GM12878 (cell line): ENCODE measurements around the gene STIL. TPM values are rescaled to one million over a fixed set of nuclear protein-coding genes. Genes with fewer than 3 reads are reported as not detected.

ENCODE experiments used
- ATAC-seq: fragments of 200-7000 bp; cut with Tn5 transposase; 3 replicates; pipeline ENCODE4 v1.9.1; 2020; ENCODE audit warnings: mild to moderate bottlenecking, moderate library complexity
- BruUV-seq: library from RNA; stranded (reverse); fragments of 400-500 nt; replicated peaks from 2 replicates; lab custom pipeline; 2021; lab: Mats Ljungman, UMichigan
- CTCF ChIA-PET: fragments of 300-600 bp; sonication (Branson Sonifier 250); formaldehyde crosslinking; extraction: SDS; loops from one replicate; lab custom pipeline; 2021; ENCODE audit warnings: inconsistent platforms; lab: Yijun Ruan, JAX
- POLR2A ChIA-PET: fragments of 350-600 bp; formaldehyde crosslinking; extraction: SDS; loops from one replicate; lab custom pipeline; 2021; ENCODE audit warnings: inconsistent platforms; lab: Charles Lee
- RAD21 ChIA-PET: fragments of 300-600 bp; sonication (Branson Sonifier 250); formaldehyde crosslinking; loops from one replicate; lab custom pipeline; 2023; ENCODE audit warnings: antibody characterized with exemption; ENCODE audit not compliant: unreplicated experiment; lab: Charles Lee
- SMC1A ChIA-PET: fragments of 300-600 bp; sonication (Branson Sonifier 250); formaldehyde crosslinking; loops from one replicate; lab custom pipeline; 2023; ENCODE audit not compliant: unreplicated experiment, uncharacterized antibody; lab: Charles Lee
- DNase-seq: peaks from one replicate; pipeline ENCODE4 v3.0.0-alpha.2; 2011; ENCODE audit warnings: low read depth, low spot score
- FAIRE-seq: peaks from 3 replicates; lab custom pipeline; 2011; peaks lifted over from hg19 to GRCh38; lab: Jason Lieb, UNC
- H2AFZ ChIP-seq: 2 replicates; pipeline ENCODE4 v1.6.0; 2011; ENCODE audit warnings: low read depth, low read length, control low read depth; ENCODE audit not compliant: control insufficient read depth
- H3K27ac ChIP-seq: 2 replicates; pipeline ENCODE4 v1.5.1; 2011; ENCODE audit warnings: control low read depth; ENCODE audit not compliant: control insufficient read depth, insufficient read depth
- H3K27me3 ChIP-seq, 2 experiments: replicated peaks in 1 of 2; 2 replicates each; pipeline versions ENCODE4 v1.6.0 to v1.6.1; 2011; ENCODE audit warnings: low read length in 1 of 2; ENCODE audit not compliant: control insufficient read depth in 2 of 2, insufficient read depth in 2 of 2
- H3K36me3 ChIP-seq, 2 experiments: 2 replicates each; pipeline ENCODE4 v1.5.1; 2011; ENCODE audit warnings: low read length in 1 of 2; ENCODE audit not compliant: control insufficient read depth in 2 of 2, insufficient read depth in 2 of 2
- H3K4me1 ChIP-seq: 2 replicates; pipeline ENCODE4 v1.6.1; 2011; ENCODE audit warnings: mild to moderate bottlenecking, low read length, moderate library complexity, mixed read lengths; ENCODE audit not compliant: control insufficient read depth, insufficient read depth
- H3K4me2 ChIP-seq: 2 replicates; pipeline ENCODE4 v1.6.0; 2011; ENCODE audit warnings: control low read depth; ENCODE audit not compliant: control insufficient read depth, insufficient read depth
- H3K4me3 ChIP-seq: fragments of 200-600 bp; sonication (generic); 2 replicates; pipeline ENCODE4 v1.5.1; 2016
- H3K79me2 ChIP-seq: 2 replicates; pipeline ENCODE4 v1.6.0; 2011; ENCODE audit warnings: low read length; ENCODE audit not compliant: control insufficient read depth, insufficient read depth
- H3K9ac ChIP-seq: 2 replicates; pipeline ENCODE4 v1.8.0; 2011; ENCODE audit warnings: low read length, control low read depth, mixed read lengths; ENCODE audit not compliant: control insufficient read depth, insufficient read depth
- H3K9me3 ChIP-seq: replicated peaks from 3 replicates; pipeline ENCODE4 v1.5.1; 2011; ENCODE audit warnings: mild to moderate bottlenecking, low read length; ENCODE audit not compliant: control insufficient read depth, insufficient read depth
- H4K20me1 ChIP-seq: 2 replicates; pipeline ENCODE4 v1.6.0; 2011; ENCODE audit not compliant: control insufficient read depth, insufficient read depth
- BACH1 ChIP-seq: fragments of 450-650 bp; IDR thresholded peaks from 2 replicates; pipeline ENCODE4 v1.6.1; 2017; ENCODE audit warnings: mild to moderate bottlenecking, borderline replicate concordance
- CHD1 ChIP-seq: IDR thresholded peaks from 2 replicates; pipeline ENCODE4 v1.6.1; 2012; ENCODE audit warnings: low read depth, low read length, improper control_type of control experiment
- CHD2 ChIP-seq: IDR thresholded peaks from 2 replicates; pipeline ENCODE4 v1.6.1; 2011; ENCODE audit warnings: low read depth, low read length, improper control_type of control experiment, borderline replicate concordance
- FOXM1 ChIP-seq: IDR thresholded peaks from 2 replicates; pipeline ENCODE4 v1.6.1; 2012; ENCODE audit warnings: low read depth, mild to moderate bottlenecking, inconsistent platforms, low read length, moderate library complexity
- IKZF1 ChIP-seq: fragments of 450-650 bp; conservative IDR thresholded peaks from 2 replicates; pipeline ENCODE4 v1.6.1; 2017; ENCODE audit warnings: antibody characterized with exemption, mild to moderate bottlenecking
- NR2F1 ChIP-seq: fragments of 450-650 bp; conservative IDR thresholded peaks from 2 replicates; pipeline ENCODE4 v1.6.1; 2017; ENCODE audit warnings: mild to moderate bottlenecking
- PML ChIP-seq: IDR thresholded peaks from 2 replicates; pipeline ENCODE4 v1.6.1; 2012; ENCODE audit warnings: low read length, inconsistent platforms
- SMAD1 ChIP-seq: fragments of 450-650 bp; IDR thresholded peaks from 2 replicates; pipeline ENCODE4 v1.6.1; 2018; ENCODE audit warnings: mild to moderate bottlenecking, low read depth; ENCODE audit not compliant: partially characterized antibody
- SPI1 ChIP-seq: IDR thresholded peaks from 2 replicates; pipeline ENCODE4 v1.6.1; 2011; ENCODE audit warnings: low read depth, mild to moderate bottlenecking, low read length, moderate library complexity, borderline replicate concordance; ENCODE audit not compliant: insufficient read depth
- SRF ChIP-seq, 2 experiments: IDR thresholded peaks; 2 replicates each; pipeline ENCODE4 v1.6.1; 2011; ENCODE audit warnings: low read depth in 2 of 2, low read length in 2 of 2, mild to moderate bottlenecking in 1 of 2, moderate library complexity in 1 of 2
- WGBS: methylation state at CpG from one replicate; pipeline ENCODE4 v1.1.6; 2016; ENCODE audit warnings: low lambda C conversion rate; ENCODE audit not compliant: insufficient replicate concordance, insufficient coverage; ENCODE audit errors: missing lambda C conversion rate; 5-methylcytosine and 5-hydroxymethylcytosine counted together
- in situ Hi-C: fragments of 300-500 bp; cut with MboI; formaldehyde crosslinking; loops from 9 replicates; pipeline ENCODE4 v1.14.3; 2018; ENCODE audit warnings: mixed read lengths
- intact Hi-C: fragments of 100-400 bp; cut with micrococcal nuclease; formaldehyde crosslinking; loops from one replicate; pipeline ENCODE4 v1.14.2; 2022; ENCODE audit not compliant: unreplicated experiment
- polyA plus RNA-seq, 11 experiments: library from polyadenylated mRNA; depleted of rRNA in 4 of 11; unstranded in 6 of 11; stranded (reverse) in 5 of 11; fragments of >200 nt; fragmentation: Nextera tagmentation in 4 of 11; fragmentation: Illumina TruSeq in 1 of 11; extraction: Ambion mirVana in 4 of 11; extraction: Trizol in 1 of 11; gene quantifications; 1 replicate in 1 of 11; 2 replicates in 10 of 11; pipeline versions ENCODE4 v1.2.1 to v1.2.3, GENCODE V29; 2011 to 2016; ENCODE audit warnings: inconsistent platforms in 2 of 11, missing spikeins in 2 of 11, low read depth in 1 of 11
- total RNA-seq, 4 experiments: library from RNA; depleted of rRNA in 3 of 4; stranded (reverse); fragments of >200 nt in 3 of 4; fragmentation: Illumina TruSeq in 1 of 4; extraction: Trizol in 1 of 4; gene quantifications; 2 replicates each; pipeline versions ENCODE4 v1.2.1 to v1.2.3, GENCODE V29; 2013 to 2021
- TF ChIP-seq, protein P1 (sequence below): fragments of 450-650 bp; formaldehyde crosslinking; IDR thresholded peaks from 2 replicates; pipeline ENCODE4 v1.5.0; 2022; ENCODE audit warnings: mild to moderate bottlenecking, missing genetic modification characterization
- TF ChIP-seq, protein P2 (sequence below): fragments of 450-650 bp; IDR thresholded peaks from 2 replicates; pipeline ENCODE4 v1.6.1; 2017; ENCODE audit warnings: mild to moderate bottlenecking, low read depth, inconsistent platforms; ENCODE audit not compliant: poor library complexity, severe bottlenecking

STIL gene
- total and polyA plus RNA-seq, 10 of the 15 experiments (the other 5 are each of a cell fraction or from before 2014, with no cell fraction given): 6.0 to 35.1 (median 26.5) TPM

DNA sequence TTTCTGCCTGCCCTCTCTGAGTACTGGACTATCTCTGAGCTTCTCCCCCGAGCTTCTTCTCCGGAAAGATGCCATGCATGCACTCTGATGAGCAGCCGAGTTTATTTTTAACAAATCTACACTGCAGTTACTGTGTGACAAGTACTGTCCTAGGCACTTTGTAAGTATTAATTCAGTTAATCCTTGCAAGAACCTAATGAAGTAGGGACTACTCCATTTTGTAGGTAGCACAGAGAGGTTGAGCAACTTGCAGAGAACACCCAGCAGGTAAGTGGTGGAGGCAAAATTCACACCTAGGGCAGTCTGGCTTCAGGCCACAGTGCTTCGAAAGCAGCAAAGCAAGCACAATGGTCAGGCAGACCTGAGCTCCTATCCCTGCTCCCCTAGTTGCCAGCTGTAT, 78.1 kb downstream of the STIL start:
- no peaks in the 10 kb centered on the region for H3K9me3 ChIP-seq
- no peak overlapping the region for H3K27ac ChIP-seq
- intact Hi-C loops: no loop called here
- H3K36me3 ChIP-seq: no peaks in the 10 kb centered on the region
- no peaks in the 10 kb centered on the region for H4K20me1 ChIP-seq
- SMC1A ChIA-PET: no interaction called here
- FAIRE-seq (peak; percentile 47), ATAC-seq (no peak), DNase-seq (no peak)
- peaks cover 10 to 19% of the 10 kb centered on the region in 2 experiments for H3K27me3 ChIP-seq
- no peak overlapping the region for H3K9ac ChIP-seq
- H3K79me2 ChIP-seq: no peaks in the 10 kb centered on the region
- POLR2A ChIA-PET: no interaction called here
- H3K4me1 ChIP-seq: peaks cover 3% of the 10 kb centered on the region; the same call in 1 of the 2 replicates
- no peak overlapping the region for H2AFZ ChIP-seq
- BruUV-seq: no TSS peak
- WGBS: 49% methylated on average over 4 of the region's 4 CpGs
- CTCF ChIA-PET: no interaction called here
- no peak overlapping the region for H3K4me3 ChIP-seq
- TF ChIP-seq FOXM1: no peak
- no peak for TF ChIP-seq CHD1
- no peak for TF ChIP-seq SMAD1
- TF ChIP-seq SRF (IDR thresholded peaks at IDR 0.05; ENCODE audit: low read depth in 2 of 2, low read length in 2 of 2): no peak
- no peak for TF ChIP-seq NR2F1
- TF ChIP-seq IKZF1: no peak
- no peak for TF ChIP-seq SPI1
- TF ChIP-seq, all 136 proteins: peak for 0
- in situ Hi-C loops: no loop called here
- RAD21 ChIA-PET: no interaction called here
- no peak overlapping the region for H3K4me2 ChIP-seq

DNA sequence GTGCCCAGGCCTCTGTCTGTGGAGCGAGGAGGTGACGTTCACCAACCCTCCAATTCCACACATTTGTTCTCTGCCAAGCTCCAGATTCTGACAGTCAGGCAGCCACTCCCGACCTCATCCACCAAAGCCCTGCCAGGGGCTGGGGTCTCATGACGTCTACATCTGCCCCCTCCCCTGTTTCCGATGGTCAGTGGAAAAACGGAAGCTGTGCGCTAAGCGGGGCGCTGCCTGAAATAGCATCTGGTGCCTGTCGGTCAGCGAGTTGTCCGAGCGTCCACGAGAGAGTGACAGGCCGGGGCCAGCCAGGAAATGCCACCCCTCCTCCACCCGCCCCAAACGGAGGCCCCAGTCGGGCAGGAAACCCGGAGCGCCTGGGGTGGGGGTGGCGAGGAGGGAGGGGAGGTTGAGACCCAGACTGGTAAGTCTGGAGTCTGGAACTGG, 78.7 kb downstream of the STIL start:
- POLR2A ChIA-PET: no interaction called here
- Histone ChIP-seq H3K79me2 (no peaks in the 10 kb centered on the region), H3K36me3 (no peaks in the 10 kb centered on the region), H3K4me1 (peaks cover 3% of the 10 kb centered on the region; the same call in 1 of the 2 replicates), H4K20me1 (no peaks in the 10 kb centered on the region), H2AFZ (no peak overlapping the region), H3K4me3 (no peak overlapping the region), H3K27ac (no peak overlapping the region), H3K27me3 (peaks cover 14 to 20% of the 10 kb centered on the region in 2 experiments), H3K9me3 (no peaks in the 10 kb centered on the region), H3K9ac (no peak overlapping the region), H3K4me2 (no peak overlapping the region)
- RAD21 ChIA-PET: no interaction called here
- intact Hi-C loops (no loop called here), in situ Hi-C loops (no loop called here)
- ATAC-seq (peak; percentile 44), FAIRE-seq (no peak), DNase-seq (no peak)
- 19% methylated on average over 15 of the region's 21 CpGs for WGBS
- no TSS peak for BruUV-seq
- SMC1A ChIA-PET: no interaction called here
- CTCF ChIA-PET: no interaction called here
- TF ChIP-seq, protein P1, sequence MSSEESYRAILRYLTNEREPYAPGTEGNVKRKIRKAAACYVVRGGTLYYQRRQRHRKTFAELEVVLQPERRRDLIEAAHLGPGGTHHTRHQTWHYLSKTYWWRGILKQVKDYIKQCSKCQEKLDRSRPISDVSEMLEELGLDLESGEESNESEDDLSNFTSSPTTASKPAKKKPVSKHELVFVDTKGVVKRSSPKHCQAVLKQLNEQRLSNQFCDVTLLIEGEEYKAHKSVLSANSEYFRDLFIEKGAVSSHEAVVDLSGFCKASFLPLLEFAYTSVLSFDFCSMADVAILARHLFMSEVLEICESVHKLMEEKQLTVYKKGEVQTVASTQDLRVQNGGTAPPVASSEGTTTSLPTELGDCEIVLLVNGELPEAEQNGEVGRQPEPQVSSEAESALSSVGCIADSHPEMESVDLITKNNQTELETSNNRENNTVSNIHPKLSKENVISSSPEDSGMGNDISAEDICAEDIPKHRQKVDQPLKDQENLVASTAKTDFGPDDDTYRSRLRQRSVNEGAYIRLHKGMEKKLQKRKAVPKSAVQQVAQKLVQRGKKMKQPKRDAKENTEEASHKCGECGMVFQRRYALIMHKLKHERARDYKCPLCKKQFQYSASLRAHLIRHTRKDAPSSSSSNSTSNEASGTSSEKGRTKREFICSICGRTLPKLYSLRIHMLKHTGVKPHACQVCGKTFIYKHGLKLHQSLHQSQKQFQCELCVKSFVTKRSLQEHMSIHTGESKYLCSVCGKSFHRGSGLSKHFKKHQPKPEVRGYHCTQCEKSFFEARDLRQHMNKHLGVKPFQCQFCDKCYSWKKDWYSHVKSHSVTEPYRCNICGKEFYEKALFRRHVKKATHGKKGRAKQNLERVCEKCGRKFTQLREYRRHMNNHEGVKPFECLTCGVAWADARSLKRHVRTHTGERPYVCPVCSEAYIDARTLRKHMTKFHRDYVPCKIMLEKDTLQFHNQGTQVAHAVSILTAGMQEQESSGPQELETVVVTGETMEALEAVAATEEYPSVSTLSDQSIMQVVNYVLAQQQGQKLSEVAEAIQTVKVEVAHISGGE: no peak
- TF ChIP-seq BACH1: no peak
- no peak for TF ChIP-seq CHD2
- no peak for TF ChIP-seq PML
- TF ChIP-seq, protein P2, sequence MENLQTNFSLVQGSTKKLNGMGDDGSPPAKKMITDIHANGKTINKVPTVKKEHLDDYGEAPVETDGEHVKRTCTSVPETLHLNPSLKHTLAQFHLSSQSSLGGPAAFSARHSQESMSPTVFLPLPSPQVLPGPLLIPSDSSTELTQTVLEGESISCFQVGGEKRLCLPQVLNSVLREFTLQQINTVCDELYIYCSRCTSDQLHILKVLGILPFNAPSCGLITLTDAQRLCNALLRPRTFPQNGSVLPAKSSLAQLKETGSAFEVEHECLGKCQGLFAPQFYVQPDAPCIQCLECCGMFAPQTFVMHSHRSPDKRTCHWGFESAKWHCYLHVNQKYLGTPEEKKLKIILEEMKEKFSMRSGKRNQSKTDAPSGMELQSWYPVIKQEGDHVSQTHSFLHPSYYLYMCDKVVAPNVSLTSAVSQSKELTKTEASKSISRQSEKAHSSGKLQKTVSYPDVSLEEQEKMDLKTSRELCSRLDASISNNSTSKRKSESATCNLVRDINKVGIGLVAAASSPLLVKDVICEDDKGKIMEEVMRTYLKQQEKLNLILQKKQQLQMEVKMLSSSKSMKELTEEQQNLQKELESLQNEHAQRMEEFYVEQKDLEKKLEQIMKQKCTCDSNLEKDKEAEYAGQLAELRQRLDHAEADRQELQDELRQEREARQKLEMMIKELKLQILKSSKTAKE: no peak
